Measurements from ENCODE around the gene RRAS2. TPM values are rescaled to one million over a fixed set of nuclear protein-coding genes. Genes with fewer than 3 reads are reported as not detected.
"Not testable (repeated sequence)": the region's sequence is repeated elsewhere in the genome, so short reads cannot be mapped to it uniquely, and the experiment has no call there.

RRAS2 gene
- total RNA-seq, 2 donors from 2014 or later = 19.1 to 26.2 TPM

DNA sequence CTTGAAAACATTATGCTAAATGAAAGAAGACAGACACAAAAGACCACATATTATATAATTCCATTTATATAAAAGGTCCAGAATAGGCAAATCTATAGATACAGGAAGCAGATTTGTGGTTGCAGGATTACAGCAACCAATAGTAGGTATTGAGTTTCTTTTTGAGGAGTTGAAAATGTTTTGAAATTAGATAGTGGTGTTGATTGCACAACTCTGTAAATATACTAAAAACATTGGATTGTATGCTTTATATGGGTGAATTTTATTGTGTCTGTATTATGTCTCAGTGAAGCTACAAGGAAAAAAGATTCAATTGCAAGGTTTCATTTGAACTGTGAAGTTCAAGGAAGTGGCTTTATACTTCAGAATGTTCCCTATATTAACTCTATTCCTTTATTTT, 3.0 kb upstream of the RRAS2 start:
- Mint-ChIP-seq H3K27ac (no peak overlapping the region), H3K36me3 (ENCODE audit: low read depth) (peaks cover 3% of the 10 kb centered on the region), H3K4me1 (peaks cover 22% of the 10 kb centered on the region), H3K4me3 (no peak overlapping the region), H3K27me3 (peaks cover 4% of the 10 kb centered on the region)
- ATAC-seq (no peak), DNase-seq (no peak)
- no peaks in the 10 kb centered on the region for H3K9me3 ChIP-seq (ENCODE audit: control insufficient read depth, low read length, poor library complexity, severe bottlenecking)

DNA sequence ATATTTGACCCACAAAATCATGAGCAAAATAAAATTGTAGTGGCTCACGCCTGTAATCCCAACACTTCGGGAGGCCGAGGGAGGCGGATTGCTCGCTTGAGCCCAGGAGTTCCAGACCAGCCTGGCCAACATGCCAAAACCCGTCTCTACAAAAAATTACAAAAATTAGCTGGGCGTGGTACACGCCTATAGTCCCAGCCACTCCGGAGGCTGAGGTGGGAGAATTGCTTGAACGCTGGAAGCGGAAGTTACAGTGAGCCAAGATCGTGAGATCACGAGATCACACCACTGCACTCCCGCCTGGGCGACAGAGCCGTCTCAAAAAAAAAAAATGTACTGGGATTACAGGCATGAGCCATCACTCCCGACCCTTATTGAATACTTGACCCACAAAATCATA, 2.0 kb upstream of the RRAS2 start:
- no peaks in the 10 kb centered on the region for H3K9me3 ChIP-seq (ENCODE audit: control insufficient read depth, low read length, poor library complexity, severe bottlenecking)
- H3K27ac Mint-ChIP-seq = peak overlapping the region; percentile 45
- no peak for ATAC-seq
- peaks cover 4% of the 10 kb centered on the region for H3K27me3 Mint-ChIP-seq
- no peak overlapping the region for H3K4me3 Mint-ChIP-seq
- peaks cover 28% of the 10 kb centered on the region for H3K4me1 Mint-ChIP-seq
- peaks cover 3% of the 10 kb centered on the region for H3K36me3 Mint-ChIP-seq (ENCODE audit: low read depth)
- DNase-seq = no peak

DNA sequence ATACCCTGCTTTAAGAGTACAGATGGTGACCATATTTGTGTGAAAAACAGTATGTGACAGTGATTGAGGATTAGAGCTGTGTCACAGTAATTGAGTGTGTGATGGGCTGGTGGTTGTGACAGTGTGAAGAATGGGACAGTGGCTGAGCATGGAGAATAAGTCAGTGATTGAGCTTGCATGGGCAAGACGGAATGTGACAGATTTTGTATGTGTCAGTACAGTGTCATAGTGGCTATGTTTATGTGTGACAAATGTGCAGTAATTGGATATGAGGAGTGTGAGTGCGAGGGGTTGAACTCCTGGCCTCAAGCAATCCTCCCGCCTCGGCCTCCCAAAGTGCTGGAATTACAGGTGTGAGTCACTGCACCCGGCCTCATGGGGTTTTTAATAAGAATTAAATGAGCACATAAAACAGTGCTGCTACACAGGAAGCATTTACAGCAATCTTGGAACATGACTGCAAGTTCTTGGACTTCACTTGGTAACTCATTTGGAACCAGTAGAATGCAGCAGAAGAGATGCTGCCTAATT, 583 bp upstream of the RRAS2 start:
- DNase-seq = no peak

DNA sequence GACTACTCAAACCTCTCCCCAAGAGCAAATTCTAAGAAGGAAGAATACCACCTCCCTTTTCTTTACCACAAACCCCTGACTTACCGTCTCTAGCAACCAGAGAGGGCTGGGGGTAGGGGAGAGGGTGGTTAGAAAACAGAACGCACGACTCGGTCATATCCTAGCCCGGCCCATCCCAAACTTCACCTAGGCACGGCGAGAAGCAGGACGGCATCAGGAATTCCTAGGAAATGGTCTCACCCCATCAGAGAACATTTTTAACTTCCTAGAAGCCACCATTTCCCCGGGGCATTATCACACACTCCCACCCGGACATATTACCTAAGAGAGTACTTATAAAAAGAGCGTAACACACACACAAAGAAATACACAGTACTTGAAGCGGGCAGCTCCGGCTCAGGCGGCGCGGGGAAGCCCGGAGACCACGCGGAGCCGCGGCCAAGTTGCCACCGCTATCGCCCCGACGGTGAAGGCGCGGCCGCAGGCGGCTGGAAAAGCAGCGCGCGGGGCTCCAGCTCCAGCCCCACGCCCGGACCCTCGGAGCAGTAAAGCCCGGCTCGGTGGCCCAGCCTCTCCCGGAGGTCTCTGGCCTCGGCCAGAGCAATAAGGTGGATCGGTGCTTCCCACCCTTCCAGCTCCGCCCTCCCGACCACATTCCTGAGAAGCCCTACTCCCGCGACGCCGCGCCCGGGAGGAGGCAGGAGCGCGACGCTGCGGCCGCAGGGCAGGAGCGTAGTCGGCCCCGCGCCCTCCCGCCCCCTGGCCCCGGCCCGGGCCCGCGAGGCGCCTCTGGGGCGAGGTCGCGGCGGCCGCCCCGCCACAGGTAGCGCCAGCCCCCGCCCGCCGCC, 878 bp downstream of the RRAS2 start:
- H3K27ac Mint-ChIP-seq = peak overlapping the region; percentile 96
- ATAC-seq (peak; percentile 62), DNase-seq (peak; percentile 9 to 16 (median 14))
- no peaks in the 10 kb centered on the region for H3K9me3 ChIP-seq (ENCODE audit: control insufficient read depth, low read length, poor library complexity, severe bottlenecking)
- peak overlapping the region; percentile 97 for H3K4me3 Mint-ChIP-seq
- H3K4me1 Mint-ChIP-seq = peaks cover 34% of the 10 kb centered on the region
- peaks cover 4% of the 10 kb centered on the region for H3K27me3 Mint-ChIP-seq
- H3K36me3 Mint-ChIP-seq (ENCODE audit: low read depth) = peaks cover 3% of the 10 kb centered on the region

More for the DNA sequence above, 583 bp upstream of the RRAS2 start:
- Mint-ChIP-seq H3K27ac (peak overlapping the region; percentile 53), H3K4me1 (peaks cover 32% of the 10 kb centered on the region), H3K4me3 (peak overlapping the region; percentile 76), H3K36me3 (ENCODE audit: low read depth) (peaks cover 3% of the 10 kb centered on the region), H3K27me3 (peaks cover 4% of the 10 kb centered on the region)
- H3K9me3 ChIP-seq (ENCODE audit: control insufficient read depth, low read length, poor library complexity, severe bottlenecking) = no peaks in the 10 kb centered on the region
- no peak for ATAC-seq

DNA sequence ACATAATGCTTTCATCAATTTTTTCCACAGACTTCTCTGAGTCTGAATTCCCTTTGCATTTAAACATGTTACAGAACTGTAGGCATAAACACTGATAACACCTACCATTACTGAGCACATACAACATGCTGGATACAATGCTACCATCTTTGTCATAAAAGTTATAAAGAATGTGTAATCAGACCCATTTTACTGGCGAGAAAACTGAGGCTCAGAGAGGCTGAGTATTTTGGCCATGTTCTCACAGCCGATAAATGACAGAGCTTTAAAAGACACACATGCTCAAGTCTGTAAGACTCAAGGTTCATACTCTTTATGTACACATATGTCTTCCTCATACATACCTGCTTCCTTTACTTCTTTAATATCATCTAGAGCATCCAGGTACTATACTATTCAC, 2.6 kb downstream of the RRAS2 start:
- Mint-ChIP-seq H3K27me3 (peaks cover 4% of the 10 kb centered on the region), H3K4me3 (peak overlapping the region; percentile 41), H3K4me1 (peaks cover 32% of the 10 kb centered on the region), H3K27ac (peak overlapping the region; percentile 62), H3K36me3 (ENCODE audit: low read depth) (peaks cover 3% of the 10 kb centered on the region)
- H3K9me3 ChIP-seq (ENCODE audit: control insufficient read depth, low read length, poor library complexity, severe bottlenecking) = no peaks in the 10 kb centered on the region
- ATAC-seq = no peak
- DNase-seq = no peak

DNA sequence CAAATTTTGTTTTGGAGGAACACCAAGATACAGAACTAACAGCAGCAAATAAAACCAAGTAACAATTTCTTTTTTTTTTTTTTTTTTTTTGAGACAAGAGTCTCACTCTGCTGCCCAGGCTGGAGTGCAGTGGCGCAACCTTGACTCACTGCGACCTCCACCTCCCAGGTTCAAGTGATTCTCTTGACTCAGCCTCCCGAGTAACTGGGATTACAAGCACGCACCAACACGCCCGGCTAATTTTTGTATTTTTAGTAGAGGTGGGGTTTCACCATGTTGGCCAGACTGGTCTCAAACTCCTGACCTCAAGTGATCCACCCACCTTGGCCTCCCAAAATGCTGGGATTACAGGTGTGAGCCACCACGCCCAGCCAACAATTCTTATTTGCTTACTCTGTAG, 4.4 kb downstream of the RRAS2 start:
- H3K27me3 Mint-ChIP-seq, H3K4me3 Mint-ChIP-seq, H3K27ac Mint-ChIP-seq: not testable (repeated sequence)

DNA sequence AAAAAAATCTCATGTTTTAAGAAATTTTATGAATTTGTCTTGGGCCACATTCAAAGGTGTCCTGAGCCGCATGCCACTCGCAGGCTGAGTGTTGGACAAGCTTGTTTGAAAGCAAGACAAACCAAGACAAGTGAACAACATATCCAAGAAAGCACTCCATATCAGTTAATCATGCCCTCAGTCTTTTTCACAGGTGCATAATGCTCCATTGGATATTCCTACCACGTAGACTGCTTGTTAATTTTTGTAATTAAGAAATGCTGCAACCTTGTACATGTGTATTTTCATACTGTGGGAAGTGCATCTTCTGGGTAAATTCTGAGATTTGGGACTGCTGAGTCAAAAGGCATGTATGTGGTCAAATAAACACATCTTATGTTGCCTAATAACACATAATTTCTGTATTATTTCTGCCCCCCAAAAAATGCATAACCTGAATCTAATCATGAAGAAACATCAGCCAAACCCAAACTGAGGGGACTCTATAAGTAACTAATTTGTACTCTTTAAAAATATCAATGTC, 8.2 kb downstream of the RRAS2 start:
- Mint-ChIP-seq H3K4me1 (peaks cover 17% of the 10 kb centered on the region), H3K36me3 (ENCODE audit: low read depth) (peaks cover 3% of the 10 kb centered on the region), H3K27me3 (no peaks in the 10 kb centered on the region), H3K27ac (no peak overlapping the region), H3K4me3 (no peak overlapping the region)
- H3K9me3 ChIP-seq (ENCODE audit: control insufficient read depth, low read length, poor library complexity, severe bottlenecking) = no peaks in the 10 kb centered on the region
- DNase-seq (no peak), ATAC-seq (no peak)

More for the DNA sequence above, 4.4 kb downstream of the RRAS2 start:
- H3K36me3 Mint-ChIP-seq (ENCODE audit: low read depth); H3K9me3 ChIP-seq (ENCODE audit: control insufficient read depth, low read length, poor library complexity, severe bottlenecking); ATAC-seq; DNase-seq: not testable (repeated sequence)
- peaks cover 36% of the 10 kb centered on the region for H3K4me1 Mint-ChIP-seq

DNA sequence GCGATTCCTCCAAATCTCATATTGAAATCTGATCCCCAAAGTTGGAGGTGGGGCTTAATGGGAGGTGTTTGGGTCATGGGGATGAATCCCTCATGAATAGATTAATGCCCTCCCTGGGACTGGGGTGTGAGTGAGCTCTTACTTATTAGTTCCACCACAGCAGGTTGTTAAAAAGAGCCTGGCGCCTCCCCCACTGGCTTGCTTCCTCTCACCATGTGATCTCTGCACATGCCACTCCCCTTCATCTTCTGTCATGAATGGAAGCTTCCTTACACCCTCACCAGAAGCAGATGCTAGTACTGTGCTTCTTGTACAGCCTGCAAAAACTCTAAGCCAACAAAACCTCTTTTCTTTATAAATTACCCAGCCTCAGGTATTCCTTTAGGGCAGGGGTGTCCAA, 8.8 kb downstream of the RRAS2 start:
- H3K4me3 Mint-ChIP-seq = no peak overlapping the region
- no peak overlapping the region for H3K27ac Mint-ChIP-seq
- peaks cover 3% of the 10 kb centered on the region for H3K36me3 Mint-ChIP-seq (ENCODE audit: low read depth)

DNA sequence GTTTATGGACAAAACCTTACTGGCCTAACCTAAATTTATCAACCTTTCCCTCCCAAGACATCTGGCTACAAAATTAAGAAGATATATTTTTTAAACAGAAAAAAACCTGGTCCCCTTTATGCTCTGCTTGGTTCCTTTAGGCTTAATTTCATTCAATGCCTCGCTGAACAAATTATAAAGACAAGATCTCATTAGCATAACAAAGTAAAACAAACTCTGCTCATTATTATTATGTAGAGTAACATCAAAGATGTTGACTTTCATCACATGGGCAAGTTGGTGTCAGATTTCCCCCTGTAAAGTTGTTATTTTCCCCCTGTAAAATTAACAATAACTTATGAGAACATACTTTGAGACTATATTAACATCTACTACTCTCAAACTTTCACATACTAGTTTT, 11.0 kb downstream of the RRAS2 start:
- no peak for ATAC-seq
- H3K9me3 ChIP-seq (ENCODE audit: control insufficient read depth, low read length, poor library complexity, severe bottlenecking) = no peaks in the 10 kb centered on the region
- no peak overlapping the region for H3K27ac Mint-ChIP-seq
- peaks cover 7% of the 10 kb centered on the region for H3K36me3 Mint-ChIP-seq (ENCODE audit: low read depth)
- H3K4me3 Mint-ChIP-seq = no peak overlapping the region
- H3K4me1 Mint-ChIP-seq = peaks cover 15% of the 10 kb centered on the region
- DNase-seq = no peak
- H3K27me3 Mint-ChIP-seq = no peaks in the 10 kb centered on the region

More for the DNA sequence above, 8.8 kb downstream of the RRAS2 start:
- no peaks in the 10 kb centered on the region for H3K9me3 ChIP-seq (ENCODE audit: control insufficient read depth, low read length, poor library complexity, severe bottlenecking)
- ATAC-seq (peak; percentile 51), DNase-seq (no peak)
- Mint-ChIP-seq H3K4me1 (peaks cover 17% of the 10 kb centered on the region), H3K27me3 (no peaks in the 10 kb centered on the region)

DNA sequence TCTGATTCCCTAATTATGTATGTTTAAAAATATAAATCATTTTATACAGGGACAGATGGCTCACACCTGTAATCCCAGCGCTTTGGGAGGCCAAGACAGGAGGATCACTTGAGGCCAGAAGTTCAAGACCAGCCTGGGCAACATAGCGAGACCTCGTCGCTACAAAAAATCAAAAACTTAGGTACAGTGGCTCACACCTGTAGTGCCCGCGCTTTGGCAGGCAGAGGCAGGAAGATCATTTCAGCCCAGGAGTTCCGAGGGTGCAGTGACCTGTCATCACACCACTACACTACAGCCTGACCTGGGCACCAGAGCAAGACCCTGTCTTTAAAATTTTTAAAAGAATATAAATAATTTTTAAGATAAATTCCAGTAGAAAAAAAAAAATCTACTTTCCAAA, 11.5 kb downstream of the RRAS2 start:
- no peak for ATAC-seq
- no peak overlapping the region for H3K4me3 Mint-ChIP-seq
- peaks cover 15% of the 10 kb centered on the region for H3K4me1 Mint-ChIP-seq
- no peak overlapping the region for H3K27ac Mint-ChIP-seq
- no peaks in the 10 kb centered on the region for H3K9me3 ChIP-seq (ENCODE audit: control insufficient read depth, low read length, poor library complexity, severe bottlenecking)
- H3K36me3 Mint-ChIP-seq (ENCODE audit: low read depth) = peaks cover 7% of the 10 kb centered on the region
- no peaks in the 10 kb centered on the region for H3K27me3 Mint-ChIP-seq
- DNase-seq = no peak

DNA sequence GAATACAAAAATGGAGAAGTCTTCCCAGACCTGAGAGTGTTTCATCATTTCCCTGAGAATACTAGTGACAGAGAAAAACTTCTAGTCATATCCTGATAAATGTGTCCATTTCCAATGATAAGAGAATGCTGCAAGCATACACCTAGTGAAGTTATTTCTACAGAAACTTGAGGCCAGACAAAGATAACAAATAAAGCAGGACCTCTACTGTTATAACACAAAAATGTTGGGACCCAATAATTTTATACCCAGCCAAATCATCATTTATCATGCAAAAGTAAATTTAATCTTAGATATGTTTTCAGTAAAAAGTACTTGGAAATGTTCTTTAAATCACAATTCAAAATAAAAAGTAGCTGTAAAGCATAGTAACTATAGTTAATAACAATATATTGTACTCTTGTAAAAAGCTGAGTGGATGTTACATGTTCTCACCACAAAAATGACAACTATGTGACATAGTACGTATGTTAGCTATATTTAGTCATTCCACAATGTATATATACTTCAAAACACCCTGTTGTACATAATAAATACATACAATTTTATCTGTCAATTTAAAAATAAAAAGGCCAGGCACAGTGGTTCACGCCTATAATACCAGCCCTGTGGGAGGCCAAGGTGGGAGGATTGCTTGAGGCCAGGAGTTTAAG, 12.6 kb downstream of the RRAS2 start:
- DNase-seq (no peak), ATAC-seq (no peak)
- Mint-ChIP-seq H3K4me1 (peaks cover 23% of the 10 kb centered on the region), H3K27ac (no peak overlapping the region), H3K27me3 (no peaks in the 10 kb centered on the region), H3K36me3 (ENCODE audit: low read depth) (peaks cover 7% of the 10 kb centered on the region), H3K4me3 (no peak overlapping the region)
- no peaks in the 10 kb centered on the region for H3K9me3 ChIP-seq (ENCODE audit: control insufficient read depth, low read length, poor library complexity, severe bottlenecking)

DNA sequence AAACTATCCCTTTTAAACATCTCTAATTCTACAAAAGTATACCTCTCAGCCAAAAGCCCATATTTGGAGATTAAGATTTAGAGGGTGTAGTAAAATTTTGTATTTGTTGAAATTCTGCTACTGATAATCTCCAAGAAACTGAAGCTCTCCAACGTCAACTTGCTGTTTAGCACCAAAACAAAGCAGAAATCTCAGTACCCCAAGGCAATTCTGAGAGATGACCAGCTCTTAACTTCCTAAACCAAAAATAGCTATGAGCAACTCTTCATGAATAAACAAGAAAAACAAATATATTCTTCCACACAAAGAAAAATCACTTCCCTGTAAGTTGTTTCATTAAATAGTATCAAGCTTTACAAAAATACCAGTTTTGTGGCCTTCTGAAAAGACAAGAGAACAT, 13.3 kb downstream of the RRAS2 start:
- DNase-seq = no peak
- no peak overlapping the region for H3K4me3 Mint-ChIP-seq
- peaks cover 8% of the 10 kb centered on the region for H3K36me3 Mint-ChIP-seq (ENCODE audit: low read depth)
- no peak overlapping the region for H3K27ac Mint-ChIP-seq
- ATAC-seq = no peak
- no peaks in the 10 kb centered on the region for H3K27me3 Mint-ChIP-seq
- peaks cover 28% of the 10 kb centered on the region for H3K4me1 Mint-ChIP-seq
- H3K9me3 ChIP-seq (ENCODE audit: control insufficient read depth, low read length, poor library complexity, severe bottlenecking) = no peaks in the 10 kb centered on the region

DNA sequence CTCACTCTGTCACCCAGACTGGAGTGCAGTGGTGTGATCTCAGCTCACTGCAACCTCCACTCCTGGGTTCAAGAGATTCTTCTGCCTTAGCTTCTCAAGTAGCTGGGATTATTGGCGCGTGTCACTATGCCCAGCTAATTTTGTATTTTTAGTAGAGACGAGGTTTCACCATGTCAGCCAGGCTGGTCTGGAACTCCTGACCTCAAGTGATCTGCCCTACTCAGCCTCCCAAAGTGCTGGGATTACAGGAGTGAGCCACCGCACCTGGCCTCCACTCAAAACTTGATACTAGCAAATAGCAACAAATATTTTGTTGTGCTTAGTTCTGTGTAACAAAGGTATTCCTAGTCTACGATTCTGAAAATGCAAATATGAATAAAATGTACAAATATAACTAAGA, 14.0 kb downstream of the RRAS2 start:
- Mint-ChIP-seq H3K27ac (peak overlapping the region; percentile 21), H3K4me1 (peaks cover 27% of the 10 kb centered on the region)
- not testable (repeated sequence) for ATAC-seq; H3K4me3 Mint-ChIP-seq; H3K36me3 Mint-ChIP-seq (ENCODE audit: low read depth); DNase-seq; H3K27me3 Mint-ChIP-seq; H3K9me3 ChIP-seq (ENCODE audit: control insufficient read depth, low read length, poor library complexity, severe bottlenecking)

Measured in T-helper 17 cell (primary cell).